ENCODE results near the gene P2RX1. TPM values are rescaled to one million over a fixed set of nuclear protein-coding genes. Genes with fewer than 3 reads are reported as not detected.
A peak's percentile ranks its signal among the peaks of the same experiment; 100 is the strongest.

Gene P2RX1
- polyA plus RNA-seq, 1 experiment: 0.02 TPM

DNA sequence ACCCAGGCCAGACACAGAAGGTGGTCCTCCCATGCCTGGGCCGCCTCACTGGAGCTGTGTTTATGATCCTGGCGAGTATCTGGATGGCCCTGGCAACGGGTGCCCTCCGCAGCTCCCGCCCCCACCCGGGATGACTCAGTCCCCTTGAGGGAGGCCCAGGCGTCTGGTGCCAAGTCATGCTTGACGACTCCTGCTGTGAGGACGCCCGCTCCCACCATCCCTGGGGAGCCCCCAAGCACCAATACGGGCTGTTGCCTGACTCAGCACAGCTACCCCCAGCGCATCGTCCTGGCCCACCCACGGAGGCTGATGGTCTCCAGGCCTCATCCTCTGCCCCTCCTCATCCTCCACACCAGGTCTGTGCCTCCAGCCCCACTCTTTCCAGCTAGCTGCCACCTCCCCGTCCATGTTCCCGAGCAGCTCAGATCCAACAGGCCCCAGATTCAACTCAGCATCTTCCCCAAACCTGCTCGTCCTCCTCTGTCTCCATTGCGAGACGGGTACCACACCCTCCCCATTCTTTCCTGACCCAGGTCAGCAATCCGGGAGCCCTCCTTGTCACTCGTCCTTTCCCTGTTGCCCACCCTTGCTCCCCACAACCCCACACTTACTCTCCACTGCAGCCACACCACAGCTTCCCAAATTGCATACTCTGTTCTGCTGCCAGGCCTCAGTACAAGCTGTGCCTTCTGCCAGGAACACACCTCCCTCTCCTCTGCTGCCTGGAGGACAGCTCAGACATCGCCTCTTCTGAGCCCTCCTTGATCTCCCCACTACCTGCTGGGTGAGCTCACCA is 26.0 kb downstream of the P2RX1 start:
- DNase-seq (ENCODE audit: low read depth): peak; percentile 65
- no peak overlapping the region for H3K4me3 ChIP-seq (ENCODE audit: low read depth, low read length)
- ChIA-PET POLR2A (no interaction called here), CTCF (interaction anchor here (0.7 to 1.6 kb wide), 9 partner anchors 17 to 153 kb away, joined by 3 to 8 read pairs (median 4); partner anchors contain the start of gene NCBP3)
- H3K27me3 ChIP-seq (ENCODE audit: control insufficient read depth, insufficient read depth, low read length): no peaks in the 10 kb centered on the region
- TF ChIP-seq, protein P1, sequence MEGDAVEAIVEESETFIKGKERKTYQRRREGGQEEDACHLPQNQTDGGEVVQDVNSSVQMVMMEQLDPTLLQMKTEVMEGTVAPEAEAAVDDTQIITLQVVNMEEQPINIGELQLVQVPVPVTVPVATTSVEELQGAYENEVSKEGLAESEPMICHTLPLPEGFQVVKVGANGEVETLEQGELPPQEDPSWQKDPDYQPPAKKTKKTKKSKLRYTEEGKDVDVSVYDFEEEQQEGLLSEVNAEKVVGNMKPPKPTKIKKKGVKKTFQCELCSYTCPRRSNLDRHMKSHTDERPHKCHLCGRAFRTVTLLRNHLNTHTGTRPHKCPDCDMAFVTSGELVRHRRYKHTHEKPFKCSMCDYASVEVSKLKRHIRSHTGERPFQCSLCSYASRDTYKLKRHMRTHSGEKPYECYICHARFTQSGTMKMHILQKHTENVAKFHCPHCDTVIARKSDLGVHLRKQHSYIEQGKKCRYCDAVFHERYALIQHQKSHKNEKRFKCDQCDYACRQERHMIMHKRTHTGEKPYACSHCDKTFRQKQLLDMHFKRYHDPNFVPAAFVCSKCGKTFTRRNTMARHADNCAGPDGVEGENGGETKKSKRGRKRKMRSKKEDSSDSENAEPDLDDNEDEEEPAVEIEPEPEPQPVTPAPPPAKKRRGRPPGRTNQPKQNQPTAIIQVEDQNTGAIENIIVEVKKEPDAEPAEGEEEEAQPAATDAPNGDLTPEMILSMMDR (IDR thresholded peaks at IDR 0.05; ENCODE audit: insufficient read depth, low read depth, low read length): no peak
- peaks cover under 1% of the 10 kb centered on the region; the same call in 1 of the 2 replicates for H3K36me3 ChIP-seq (ENCODE audit: control insufficient read depth, insufficient read depth, low read length)

DNA sequence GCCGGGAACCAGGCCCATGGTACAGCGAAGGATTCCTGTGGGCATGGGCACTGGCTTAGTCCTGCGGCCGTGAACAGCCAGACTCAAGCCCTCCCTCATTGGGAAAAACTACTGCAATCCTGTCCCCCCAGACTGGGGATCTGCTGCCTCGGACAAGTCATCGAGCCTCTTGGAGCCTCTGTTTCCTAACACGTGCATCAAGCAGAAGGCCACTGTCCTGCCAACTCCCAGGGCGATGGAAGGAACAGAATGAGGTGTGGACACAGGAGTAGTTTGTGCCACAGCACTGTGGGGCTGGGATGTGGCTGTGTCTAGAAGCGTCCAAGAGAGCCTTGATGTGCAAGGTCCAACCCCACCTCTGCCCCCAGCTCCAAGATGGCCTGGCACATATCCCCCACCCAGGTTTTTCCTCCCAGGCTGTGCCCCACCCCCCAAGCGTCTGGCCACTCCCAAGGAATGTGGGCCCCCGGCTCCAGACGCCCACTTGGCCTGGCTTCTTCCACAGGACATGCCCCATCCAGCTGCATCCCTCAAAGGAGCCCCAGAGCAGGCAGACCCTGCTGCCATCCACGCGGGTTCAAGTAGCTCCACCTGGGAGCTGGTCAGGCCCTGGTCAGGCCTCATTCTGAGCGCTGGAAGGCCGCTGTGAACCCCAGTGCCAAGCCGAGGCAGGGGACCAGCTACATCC is 26.8 kb downstream of the P2RX1 start:
- TF ChIP-seq, protein P1 (IDR thresholded peaks at IDR 0.05; ENCODE audit: insufficient read depth, low read depth, low read length): no peak
- no peak for DNase-seq (ENCODE audit: low read depth)

DNA sequence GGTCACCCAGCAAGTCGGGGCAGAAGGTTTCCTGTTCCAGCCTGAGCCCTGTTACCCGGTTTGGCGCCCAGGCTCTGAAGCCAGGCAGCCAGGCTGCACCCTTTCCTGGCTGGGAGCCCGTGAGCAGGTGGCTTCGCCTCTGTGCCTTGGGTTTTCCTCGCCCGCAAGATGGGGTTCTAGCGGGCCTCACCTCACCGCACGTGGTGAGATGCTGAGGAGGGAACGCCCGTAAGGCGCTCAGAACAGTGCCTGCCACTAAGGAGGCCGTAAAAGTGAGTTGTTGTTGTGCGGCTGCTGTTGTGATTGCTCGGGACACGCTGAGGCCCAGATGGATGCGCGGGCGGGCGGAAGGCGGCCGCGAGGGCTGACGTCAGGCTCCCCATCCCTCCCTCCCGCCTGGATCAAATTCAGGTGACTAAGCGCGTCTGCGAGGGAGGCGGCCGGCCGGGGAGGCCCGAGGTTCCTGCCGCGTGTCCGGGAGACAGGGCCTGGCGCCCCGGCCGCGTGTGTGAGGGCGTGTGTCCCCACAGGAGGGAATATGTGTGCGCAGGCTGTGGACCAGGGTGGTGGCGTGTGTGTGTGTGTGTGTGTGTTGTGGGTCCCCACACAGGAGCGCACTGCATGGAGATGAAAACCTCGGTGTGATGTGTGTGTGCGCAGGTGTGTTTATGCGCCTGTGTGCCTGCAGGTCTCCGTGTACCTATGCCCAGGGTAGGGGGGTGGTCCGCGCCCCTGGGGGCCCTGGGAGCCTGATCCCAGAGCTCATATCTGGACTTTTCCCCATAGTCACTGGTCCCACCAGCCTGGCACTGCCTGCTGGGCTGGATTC is 27.7 kb downstream of the P2RX1 start:
- Histone ChIP-seq H3K36me3 (ENCODE audit: control insufficient read depth, insufficient read depth, low read length) (peaks cover 11% of the 10 kb centered on the region), H3K27me3 (ENCODE audit: control insufficient read depth, insufficient read depth, low read length) (no peaks in the 10 kb centered on the region), H3K4me3 (ENCODE audit: low read depth, low read length) (no peak overlapping the region)
- peak; percentile 80 for DNase-seq (ENCODE audit: low read depth)
- TF ChIP-seq, protein P1 (IDR thresholded peaks at IDR 0.05; ENCODE audit: insufficient read depth, low read depth, low read length): no peak
- POLR2A ChIA-PET: no interaction called here
- CTCF ChIA-PET: interaction anchor here (0.8 kb wide), 1 partner anchor 840 kb away, joined by 3 read pairs; no protein-coding TSS in a partner anchor

More for the DNA sequence above, 26.8 kb downstream of the P2RX1 start:
- no peaks in the 10 kb centered on the region for H3K27me3 ChIP-seq (ENCODE audit: control insufficient read depth, insufficient read depth, low read length)
- CTCF ChIA-PET: interaction anchor here (0.9 to 1.5 kb wide), 5 partner anchors 17 to 152 kb away, joined by 3 to 8 read pairs (median 3); no protein-coding TSS in a partner anchor
- H3K36me3 ChIP-seq (ENCODE audit: control insufficient read depth, insufficient read depth, low read length): peaks cover 7% of the 10 kb centered on the region
- POLR2A ChIA-PET: no interaction called here
- H3K4me3 ChIP-seq (ENCODE audit: low read depth, low read length): no peak overlapping the region

DNA sequence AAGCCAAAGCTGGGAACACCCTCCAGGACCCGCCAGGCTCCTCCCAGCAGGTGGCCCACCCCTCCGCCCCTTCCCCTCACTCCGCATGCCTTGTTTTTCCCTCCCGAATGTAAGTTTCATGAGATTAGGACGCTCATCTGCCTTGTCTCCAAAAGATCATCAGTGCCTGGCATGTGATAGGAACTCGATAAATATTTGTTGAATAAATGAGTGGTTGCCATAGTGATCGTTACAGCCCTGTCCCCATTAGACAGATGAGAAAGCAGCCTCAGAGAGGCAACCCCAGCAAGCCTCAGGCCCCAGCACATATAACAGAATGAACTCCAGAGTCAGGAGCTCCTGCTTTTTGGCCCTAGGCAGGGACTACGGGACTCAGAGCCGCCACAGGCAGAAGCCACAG is 28.5 kb downstream of the P2RX1 start:
- POLR2A ChIA-PET: no interaction called here

More for the DNA sequence above, 28.5 kb downstream of the P2RX1 start:
- no peak for DNase-seq (ENCODE audit: low read depth)
- H3K4me3 ChIP-seq (ENCODE audit: low read depth, low read length): no peak overlapping the region
- peaks cover 12% of the 10 kb centered on the region for H3K36me3 ChIP-seq (ENCODE audit: control insufficient read depth, insufficient read depth, low read length)
- CTCF ChIA-PET: interaction anchor here (0.8 kb wide), 1 partner anchor 839 kb away, joined by 3 read pairs; no protein-coding TSS in a partner anchor
- no peaks in the 10 kb centered on the region for H3K27me3 ChIP-seq (ENCODE audit: control insufficient read depth, insufficient read depth, low read length)
- TF ChIP-seq, protein P1 (IDR thresholded peaks at IDR 0.05; ENCODE audit: insufficient read depth, low read depth, low read length): no peak

All from BJ (cell line).